Frontal cortex (tissue), 4 donors: ENCODE measurements around the gene SH2D3C. TPM values are rescaled to one million over a fixed set of nuclear protein-coding genes. Genes with fewer than 3 reads are reported as not detected.
A peak's percentile ranks its signal among the peaks of the same experiment; 100 is the strongest.

Source experiments
- DNase-seq, 2 donors: peaks; one replicate each; pipeline ENCODE4 v3.0.0; 2012; ENCODE audit warnings: low spot score in 2 of 2
- FAIRE-seq: peaks from 2 replicates; lab custom pipeline; 2012; peaks lifted over from hg19 to GRCh38; lab: Jason Lieb, UNC
- total RNA-seq: library from RNA; depleted of rRNA; stranded (reverse); fragments of >200 nt; gene quantifications from one replicate; pipeline ENCODE4 v1.2.3, GENCODE V29; 2014
- donor health status: control.
- donor health status: control.
- donor health status: control.

The SH2D3C gene
- total RNA-seq, 1 donor from 2014 or later = 6.1 TPM

GRCh38 chr9:127708952-127709587 lies 69.4 kb downstream of the SH2D3C start:
- DNase-seq (no peak), FAIRE-seq (no peak)

GRCh38 chr9:127707766-127708165 lies 70.7 kb downstream of the SH2D3C start:
- no peak for DNase-seq
- FAIRE-seq = no peak

- DNase-seq (no peak), FAIRE-seq (no peak)
Measured at GRCh38 chr9:127706836-127707241, 71.6 kb downstream of the SH2D3C start, which contains the start of gene CFAP157. Gene CFAP157, plus strand, starts transcription at chr9:127706988. Its CDS starts 44 bp downstream, at chr9:127707032.

- DNase-seq (no peak), FAIRE-seq (no peak)
Measured at GRCh38 chr9:127705577-127706379, 72.7 kb downstream of the SH2D3C start.

- no peak for FAIRE-seq
- no peak for DNase-seq
Measured at GRCh38 chr9:127703289-127703946, 75.0 kb downstream of the SH2D3C start.

- no peak for DNase-seq
- FAIRE-seq = no peak
Measured at GRCh38 chr9:127700594-127701255, 77.7 kb downstream of the SH2D3C start.

GRCh38 chr9:127700140-127700539 lies 78.3 kb downstream of the SH2D3C start:
- DNase-seq (no peak), FAIRE-seq (no peak)

GRCh38 chr9:127698985-127699670 lies 79.3 kb downstream of the SH2D3C start:
- DNase-seq (peak; percentile 81 to 92), FAIRE-seq (peak; percentile 40)

GRCh38 chr9:127698386-127698785 lies 80.1 kb downstream of the SH2D3C start:
- no peak for FAIRE-seq
- no peak for DNase-seq

- FAIRE-seq = no peak
Measured at GRCh38 chr9:127697575-127697974, 80.9 kb downstream of the SH2D3C start.

GRCh38 chr9:127694890-127695720 lies 83.4 kb downstream of the SH2D3C start:
- FAIRE-seq = no peak
- DNase-seq = no peak

More at GRCh38 chr9:127697575-127697974, 80.9 kb downstream of the SH2D3C start:
- DNase-seq = no peak

GRCh38 chr9:127693697-127694096 lies 84.8 kb downstream of the SH2D3C start:
- no peak for FAIRE-seq

GRCh38 chr9:127693143-127693542 lies 85.3 kb downstream of the SH2D3C start:
- DNase-seq = no peak
- no peak for FAIRE-seq

More at GRCh38 chr9:127693697-127694096, 84.8 kb downstream of the SH2D3C start:
- no peak for DNase-seq

- FAIRE-seq = no peak
- DNase-seq = no peak
Measured at GRCh38 chr9:127692071-127692470, 86.4 kb downstream of the SH2D3C start.

GRCh38 chr9:127690735-127691134 lies 87.7 kb downstream of the SH2D3C start:
- FAIRE-seq (no peak), DNase-seq (no peak)

GRCh38 chr9:127689329-127690000 lies 89.0 kb downstream of the SH2D3C start:
- DNase-seq (no peak), FAIRE-seq (no peak)
